ENCODE data around the gene GFRA1. TPM values are rescaled to one million over a fixed set of nuclear protein-coding genes. Genes with fewer than 3 reads are reported as not detected.

GFRA1 gene
- total RNA-seq, 1 donor from 2014 or later = 44.1 TPM

DNA sequence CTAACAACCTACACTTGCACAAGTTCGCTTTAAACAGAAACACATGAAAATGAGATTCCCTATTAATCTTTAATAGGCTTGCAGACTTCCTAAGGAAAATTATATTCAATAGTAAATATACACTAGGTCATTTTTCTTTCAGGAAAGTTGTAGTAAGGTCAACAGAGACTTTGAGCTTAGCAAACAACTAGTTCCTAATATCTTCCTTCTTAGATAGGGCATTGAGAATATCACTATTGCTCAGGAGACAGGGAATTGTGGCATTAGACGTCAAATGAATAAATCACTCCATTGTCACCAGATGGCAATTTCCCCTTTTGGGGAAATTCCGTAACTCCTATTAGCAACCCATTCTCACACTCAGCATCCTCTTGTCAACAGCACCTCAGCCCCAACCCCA is 164.9 kb downstream of the GFRA1 start:
- Mint-ChIP-seq H3K36me3 (ENCODE audit: unreplicated experiment) (peaks cover 2% of the 10 kb centered on the region), H3K27ac (ENCODE audit: unreplicated experiment) (no peak overlapping the region), H3K4me3 (ENCODE audit: unreplicated experiment) (no peak overlapping the region), H3K4me1 (ENCODE audit: unreplicated experiment) (peaks cover 3% of the 10 kb centered on the region), H3K9me3 (ENCODE audit: unreplicated experiment) (no peaks in the 10 kb centered on the region), H3K27me3 (ENCODE audit: unreplicated experiment) (no peaks in the 10 kb centered on the region)
- TF ChIP-seq, protein P1, sequence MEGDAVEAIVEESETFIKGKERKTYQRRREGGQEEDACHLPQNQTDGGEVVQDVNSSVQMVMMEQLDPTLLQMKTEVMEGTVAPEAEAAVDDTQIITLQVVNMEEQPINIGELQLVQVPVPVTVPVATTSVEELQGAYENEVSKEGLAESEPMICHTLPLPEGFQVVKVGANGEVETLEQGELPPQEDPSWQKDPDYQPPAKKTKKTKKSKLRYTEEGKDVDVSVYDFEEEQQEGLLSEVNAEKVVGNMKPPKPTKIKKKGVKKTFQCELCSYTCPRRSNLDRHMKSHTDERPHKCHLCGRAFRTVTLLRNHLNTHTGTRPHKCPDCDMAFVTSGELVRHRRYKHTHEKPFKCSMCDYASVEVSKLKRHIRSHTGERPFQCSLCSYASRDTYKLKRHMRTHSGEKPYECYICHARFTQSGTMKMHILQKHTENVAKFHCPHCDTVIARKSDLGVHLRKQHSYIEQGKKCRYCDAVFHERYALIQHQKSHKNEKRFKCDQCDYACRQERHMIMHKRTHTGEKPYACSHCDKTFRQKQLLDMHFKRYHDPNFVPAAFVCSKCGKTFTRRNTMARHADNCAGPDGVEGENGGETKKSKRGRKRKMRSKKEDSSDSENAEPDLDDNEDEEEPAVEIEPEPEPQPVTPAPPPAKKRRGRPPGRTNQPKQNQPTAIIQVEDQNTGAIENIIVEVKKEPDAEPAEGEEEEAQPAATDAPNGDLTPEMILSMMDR (IDR thresholded peaks at IDR 0.05) = no peak
- no peak for DNase-seq (ENCODE audit: extremely low spot score, unreplicated experiment)

DNA sequence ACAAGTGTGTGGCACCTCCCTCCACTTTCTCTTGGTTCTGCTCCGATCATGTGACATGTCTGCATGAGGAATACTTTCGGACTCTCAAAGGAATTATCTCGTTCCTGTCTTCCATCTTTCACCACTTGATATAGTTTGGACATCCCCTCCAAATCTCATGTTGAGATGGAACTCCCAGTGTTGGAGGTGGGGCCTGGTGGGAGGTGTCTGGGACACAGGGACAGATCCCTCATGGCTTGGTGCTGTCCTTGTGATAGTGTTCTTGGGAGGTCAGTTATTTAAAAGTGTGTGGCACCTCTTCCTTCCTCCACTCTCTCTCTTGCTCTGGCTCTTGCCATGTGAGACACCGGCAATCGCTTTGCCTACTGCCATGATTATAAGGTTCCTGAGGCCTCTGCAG is 166.4 kb downstream of the GFRA1 start:
- Mint-ChIP-seq H3K36me3 (ENCODE audit: unreplicated experiment) (peaks cover 2% of the 10 kb centered on the region), H3K9me3 (ENCODE audit: unreplicated experiment) (no peaks in the 10 kb centered on the region), H3K27ac (ENCODE audit: unreplicated experiment) (no peak overlapping the region), H3K4me3 (ENCODE audit: unreplicated experiment) (no peak overlapping the region), H3K27me3 (ENCODE audit: unreplicated experiment) (no peaks in the 10 kb centered on the region), H3K4me1 (ENCODE audit: unreplicated experiment) (peaks cover 3% of the 10 kb centered on the region)
- DNase-seq (ENCODE audit: extremely low spot score, unreplicated experiment) = no peak
- TF ChIP-seq, protein P1 (IDR thresholded peaks at IDR 0.05) = no peak

DNA sequence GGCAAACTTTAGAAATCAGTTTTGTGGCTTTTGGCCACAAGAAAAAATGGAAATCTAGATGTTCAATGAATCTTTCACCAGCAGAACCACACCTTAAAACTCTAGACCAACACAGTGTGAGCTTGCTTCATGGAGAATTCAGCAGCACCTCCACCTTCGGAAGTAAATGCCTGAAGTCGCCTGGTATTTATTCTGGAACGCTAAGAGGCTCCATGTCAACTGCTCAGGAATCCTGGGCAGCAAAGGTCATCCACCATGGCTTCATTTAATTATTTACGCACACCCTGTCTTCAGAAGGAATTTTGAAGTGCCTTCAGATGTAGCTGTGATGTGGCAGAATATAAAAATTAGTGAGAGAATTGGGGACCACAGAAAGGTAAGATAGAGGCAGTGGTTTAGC is 167.7 kb downstream of the GFRA1 start:
- Mint-ChIP-seq H3K27me3 (ENCODE audit: unreplicated experiment) (no peaks in the 10 kb centered on the region), H3K4me3 (ENCODE audit: unreplicated experiment) (no peak overlapping the region), H3K9me3 (ENCODE audit: unreplicated experiment) (no peaks in the 10 kb centered on the region), H3K36me3 (ENCODE audit: unreplicated experiment) (peaks cover 2% of the 10 kb centered on the region), H3K27ac (ENCODE audit: unreplicated experiment) (no peak overlapping the region), H3K4me1 (ENCODE audit: unreplicated experiment) (peaks cover 3% of the 10 kb centered on the region)
- TF ChIP-seq, protein P1 (IDR thresholded peaks at IDR 0.05) = no peak
- no peak for DNase-seq (ENCODE audit: extremely low spot score, unreplicated experiment)

DNA sequence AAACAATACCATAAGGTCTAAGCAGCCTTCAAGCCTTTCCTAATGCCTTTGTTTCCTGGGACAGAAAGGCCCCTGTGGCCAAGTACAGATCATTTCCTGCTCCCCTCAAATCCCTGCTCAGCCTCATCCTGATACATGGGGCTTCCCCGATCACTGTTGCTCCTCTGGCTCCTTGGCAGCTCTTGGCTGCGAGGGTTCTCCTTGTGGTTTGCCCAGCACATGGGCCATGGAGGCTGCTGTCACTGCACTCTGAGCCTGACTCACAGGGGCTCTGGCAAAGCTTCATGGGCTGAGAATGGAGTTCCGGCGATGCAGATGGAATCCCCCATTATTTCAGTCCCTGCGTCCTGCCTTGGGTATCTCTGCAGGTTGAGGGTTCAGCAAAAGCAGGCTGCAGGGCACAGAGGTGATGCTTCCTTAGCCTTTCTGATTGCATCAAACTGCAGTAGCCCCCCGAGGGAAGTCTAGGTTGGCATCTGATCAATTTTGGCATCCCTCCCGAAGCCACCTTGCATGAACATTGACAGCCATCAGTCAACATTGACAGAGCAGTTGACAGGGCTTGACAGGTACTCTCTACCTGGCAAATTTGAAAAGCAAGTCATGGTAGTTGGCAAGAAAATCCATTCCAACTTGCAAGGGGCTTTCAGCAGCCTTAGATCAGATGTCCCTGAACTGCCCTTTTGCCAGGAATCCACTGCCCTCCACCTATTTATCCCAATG is 168.6 kb downstream of the GFRA1 start:
- Mint-ChIP-seq H3K4me3 (ENCODE audit: unreplicated experiment) (no peak overlapping the region), H3K27ac (ENCODE audit: unreplicated experiment) (no peak overlapping the region), H3K4me1 (ENCODE audit: unreplicated experiment) (peaks cover 3% of the 10 kb centered on the region), H3K9me3 (ENCODE audit: unreplicated experiment) (no peaks in the 10 kb centered on the region), H3K27me3 (ENCODE audit: unreplicated experiment) (no peaks in the 10 kb centered on the region), H3K36me3 (ENCODE audit: unreplicated experiment) (peaks cover 2% of the 10 kb centered on the region)
- TF ChIP-seq, protein P1 (IDR thresholded peaks at IDR 0.05) = no peak
- DNase-seq (ENCODE audit: extremely low spot score, unreplicated experiment) = no peak

DNA sequence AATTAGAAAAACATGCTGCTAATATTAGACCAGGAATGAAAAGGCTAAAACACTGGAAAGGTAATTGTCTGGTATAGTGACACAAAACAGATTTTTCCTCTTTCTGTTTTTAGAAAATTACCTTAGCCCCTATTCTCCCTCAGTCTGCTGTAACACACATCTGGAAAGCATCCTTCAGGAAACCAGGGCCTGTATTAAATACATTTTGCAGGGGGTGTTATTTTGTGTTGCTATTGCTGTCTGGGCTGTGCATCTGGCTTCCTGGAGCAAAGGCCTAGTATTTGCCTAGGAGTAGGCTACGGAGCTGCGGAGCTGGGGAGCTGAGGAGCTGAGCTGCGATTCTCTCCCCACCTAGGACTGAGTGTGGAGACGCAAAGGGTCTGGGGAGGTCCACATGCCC is 169.3 kb downstream of the GFRA1 start:
- no peak for DNase-seq (ENCODE audit: extremely low spot score, unreplicated experiment)
- no peak overlapping the region for H3K27ac Mint-ChIP-seq (ENCODE audit: unreplicated experiment)
- H3K36me3 Mint-ChIP-seq (ENCODE audit: unreplicated experiment) = peaks cover 2% of the 10 kb centered on the region
- no peaks in the 10 kb centered on the region for H3K27me3 Mint-ChIP-seq (ENCODE audit: unreplicated experiment)
- H3K9me3 Mint-ChIP-seq (ENCODE audit: unreplicated experiment) = no peaks in the 10 kb centered on the region
- H3K4me3 Mint-ChIP-seq (ENCODE audit: unreplicated experiment) = no peak overlapping the region
- TF ChIP-seq, protein P1 (IDR thresholded peaks at IDR 0.05) = no peak
- H3K4me1 Mint-ChIP-seq (ENCODE audit: unreplicated experiment) = peaks cover 3% of the 10 kb centered on the region

Measured in osteocyte (in vitro differentiated cells).